ENCODE measurements around the gene SUDS3. TPM values are rescaled to one million over a fixed set of nuclear protein-coding genes. Genes with fewer than 3 reads are reported as not detected.

Gene SUDS3
- polyA plus RNA-seq, 1 donor (not counting 4 experiments of a cell fraction or from before 2014, with no cell fraction given): 32.4 TPM

DNA sequence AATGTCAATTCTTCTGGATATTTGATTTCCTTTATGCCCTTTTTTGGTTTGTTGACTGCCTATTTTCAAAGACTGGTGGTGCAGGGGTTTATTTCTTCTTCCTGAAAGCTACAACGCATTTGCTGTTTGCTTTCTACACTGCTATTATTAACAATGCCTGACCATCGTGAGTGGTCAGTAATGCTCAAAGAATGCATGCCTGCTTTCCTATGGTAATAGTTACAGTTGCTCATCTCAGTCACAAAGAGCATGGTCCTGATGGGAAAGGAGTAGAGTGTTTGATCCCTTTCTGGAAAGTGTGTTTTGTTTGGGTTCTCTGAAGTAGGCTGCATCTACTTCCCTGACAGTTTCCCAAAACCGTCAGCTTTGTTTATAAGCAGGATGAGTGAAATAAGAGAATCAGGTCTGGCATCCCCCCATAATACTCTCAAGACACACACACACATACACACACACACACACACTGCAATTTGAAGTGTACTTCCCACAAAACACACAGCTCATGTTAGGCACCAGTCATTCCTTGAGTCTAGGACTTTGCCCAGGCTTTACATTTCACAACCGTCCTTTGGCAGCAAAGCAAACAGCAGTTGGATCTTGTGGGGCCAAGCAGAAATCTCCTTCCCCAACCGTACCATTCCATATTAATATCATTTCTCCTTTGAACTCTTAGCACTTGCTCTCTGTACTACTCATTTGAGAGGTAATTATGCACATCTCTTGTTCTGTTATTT, 56.6 kb downstream of the SUDS3 start:
- H3K9ac ChIP-seq (ENCODE audit: control insufficient read depth, extremely low read depth, insufficient read depth, low read length): no peak overlapping the region
- H3K27ac ChIP-seq (ENCODE audit: control insufficient read depth, insufficient read depth, low read length): no peak overlapping the region
- TF ChIP-seq, protein P1, sequence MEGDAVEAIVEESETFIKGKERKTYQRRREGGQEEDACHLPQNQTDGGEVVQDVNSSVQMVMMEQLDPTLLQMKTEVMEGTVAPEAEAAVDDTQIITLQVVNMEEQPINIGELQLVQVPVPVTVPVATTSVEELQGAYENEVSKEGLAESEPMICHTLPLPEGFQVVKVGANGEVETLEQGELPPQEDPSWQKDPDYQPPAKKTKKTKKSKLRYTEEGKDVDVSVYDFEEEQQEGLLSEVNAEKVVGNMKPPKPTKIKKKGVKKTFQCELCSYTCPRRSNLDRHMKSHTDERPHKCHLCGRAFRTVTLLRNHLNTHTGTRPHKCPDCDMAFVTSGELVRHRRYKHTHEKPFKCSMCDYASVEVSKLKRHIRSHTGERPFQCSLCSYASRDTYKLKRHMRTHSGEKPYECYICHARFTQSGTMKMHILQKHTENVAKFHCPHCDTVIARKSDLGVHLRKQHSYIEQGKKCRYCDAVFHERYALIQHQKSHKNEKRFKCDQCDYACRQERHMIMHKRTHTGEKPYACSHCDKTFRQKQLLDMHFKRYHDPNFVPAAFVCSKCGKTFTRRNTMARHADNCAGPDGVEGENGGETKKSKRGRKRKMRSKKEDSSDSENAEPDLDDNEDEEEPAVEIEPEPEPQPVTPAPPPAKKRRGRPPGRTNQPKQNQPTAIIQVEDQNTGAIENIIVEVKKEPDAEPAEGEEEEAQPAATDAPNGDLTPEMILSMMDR (optimal IDR thresholded peaks at IDR 0.05 in 1 of 3, IDR thresholded peaks at IDR 0.05 in 1 of 3, conservative IDR thresholded peaks at IDR 0.05 in 1 of 3; ENCODE audit: extremely low read depth in 1 of 3, insufficient read depth in 2 of 3, low read length in 3 of 3): no peak
- no peak for TF ChIP-seq EZH2 (IDR thresholded peaks at IDR 0.05; ENCODE audit: low read length)
- H3K79me2 ChIP-seq (ENCODE audit: control insufficient read depth, insufficient read depth, low read length): no peaks in the 10 kb centered on the region
- no peaks in the 10 kb centered on the region for H3K27me3 ChIP-seq (ENCODE audit: control insufficient read depth, extremely low read depth, insufficient read depth, low read length)
- H3K9me1 ChIP-seq (ENCODE audit: control insufficient read depth, extremely low read depth, insufficient read depth, low read length): no peaks in the 10 kb centered on the region
- H3K4me1 ChIP-seq (ENCODE audit: control insufficient read depth, extremely low read depth, insufficient read depth, low read length): no peaks in the 10 kb centered on the region
- dilution Hi-C loops (cut with MboI; ENCODE audit: extremely low pct_ligation_motif_present, low sequenced_read_pairs): no loop called here
- H3K4me2 ChIP-seq (ENCODE audit: control insufficient read depth, extremely low read depth, insufficient read depth, low read depth, low read length): no peak overlapping the region
- DNase-seq (ENCODE audit: low read depth, low spot score) (no peak), FAIRE-seq (no peak)
- H3K36me3 ChIP-seq (ENCODE audit: control insufficient read depth in 2 of 2, extremely low read depth in 1 of 2, insufficient read depth in 2 of 2, low read length in 2 of 2): no peaks in the 10 kb centered on the region
- H2AFZ ChIP-seq (ENCODE audit: control insufficient read depth, low read length): no peak overlapping the region
- no peak overlapping the region for H3K4me3 ChIP-seq (ENCODE audit: control insufficient read depth in 2 of 3, extremely low read depth in 1 of 3, insufficient read depth in 2 of 3, low read depth in 1 of 3, low read length in 3 of 3)
- no peaks in the 10 kb centered on the region for H3K9me3 ChIP-seq (ENCODE audit: control insufficient read depth, low read depth, low read length)
- H4K20me1 ChIP-seq (ENCODE audit: control insufficient read depth, extremely low read depth, insufficient read depth, low read length): no peaks in the 10 kb centered on the region

DNA sequence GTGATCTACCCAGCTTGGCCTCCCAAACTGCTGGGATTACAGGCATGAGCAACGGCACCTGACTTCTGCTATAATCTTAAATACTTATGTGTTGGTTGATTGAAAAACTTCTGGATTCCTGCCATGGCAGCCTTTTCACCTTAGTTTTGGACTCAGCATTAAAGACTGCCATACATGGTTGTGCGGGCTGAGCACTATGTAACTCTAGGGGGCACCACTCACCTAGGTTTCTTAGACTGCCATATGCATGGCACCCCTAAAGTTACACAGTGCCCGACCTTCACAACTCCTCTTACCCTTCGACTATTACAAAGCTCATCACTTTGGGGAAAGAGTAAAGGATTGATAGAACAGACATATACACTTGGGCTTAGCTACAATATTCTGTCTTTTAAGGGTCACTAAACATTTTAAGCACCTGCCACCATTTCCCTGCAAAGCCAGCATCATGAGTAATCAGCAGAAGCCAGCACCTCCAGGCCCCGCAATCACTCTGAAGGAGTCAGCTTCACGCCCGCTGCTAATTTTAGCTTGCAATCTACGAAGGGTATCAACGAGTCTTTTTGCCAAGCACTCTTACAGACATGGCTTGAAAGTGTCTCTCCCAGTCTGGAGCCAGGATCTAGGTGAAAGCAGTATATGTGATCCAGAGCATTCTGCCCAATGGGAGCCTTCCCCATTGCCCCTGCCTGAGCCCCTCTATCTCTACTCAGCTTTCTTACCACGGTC, 59.8 kb downstream of the SUDS3 start:
- Histone ChIP-seq H3K9ac (ENCODE audit: control insufficient read depth, extremely low read depth, insufficient read depth, low read length) (no peak overlapping the region), H2AFZ (ENCODE audit: control insufficient read depth, low read length) (no peak overlapping the region), H3K27me3 (ENCODE audit: control insufficient read depth, extremely low read depth, insufficient read depth, low read length) (no peaks in the 10 kb centered on the region), H3K79me2 (ENCODE audit: control insufficient read depth, insufficient read depth, low read length) (no peaks in the 10 kb centered on the region), H3K27ac (ENCODE audit: control insufficient read depth, insufficient read depth, low read length) (no peak overlapping the region), H3K4me1 (ENCODE audit: control insufficient read depth, extremely low read depth, insufficient read depth, low read length) (no peaks in the 10 kb centered on the region), H3K9me3 (ENCODE audit: control insufficient read depth, low read depth, low read length) (no peaks in the 10 kb centered on the region), H3K36me3 (ENCODE audit: control insufficient read depth in 2 of 2, extremely low read depth in 1 of 2, insufficient read depth in 2 of 2, low read length in 2 of 2) (no peaks in the 10 kb centered on the region), H3K4me3 (ENCODE audit: control insufficient read depth in 2 of 3, extremely low read depth in 1 of 3, insufficient read depth in 2 of 3, low read depth in 1 of 3, low read length in 3 of 3) (no peak overlapping the region), H3K4me2 (ENCODE audit: control insufficient read depth, extremely low read depth, insufficient read depth, low read depth, low read length) (no peak overlapping the region), H4K20me1 (ENCODE audit: control insufficient read depth, extremely low read depth, insufficient read depth, low read length) (no peaks in the 10 kb centered on the region), H3K9me1 (ENCODE audit: control insufficient read depth, extremely low read depth, insufficient read depth, low read length) (no peaks in the 10 kb centered on the region)
- FAIRE-seq (no peak), DNase-seq (ENCODE audit: low read depth, low spot score) (no peak)
- dilution Hi-C loops (cut with MboI; ENCODE audit: extremely low pct_ligation_motif_present, low sequenced_read_pairs): no loop called here
- TF ChIP-seq EZH2 (IDR thresholded peaks at IDR 0.05; ENCODE audit: low read length): no peak
- TF ChIP-seq, protein P1 (optimal IDR thresholded peaks at IDR 0.05 in 1 of 3, IDR thresholded peaks at IDR 0.05 in 1 of 3, conservative IDR thresholded peaks at IDR 0.05 in 1 of 3; ENCODE audit: extremely low read depth in 1 of 3, insufficient read depth in 2 of 3, low read length in 3 of 3): peak in 1 of 3 experiments; percentile 31

Measured in keratinocyte (primary cell).